ENCODE results near the gene CTSA.

- TF ChIP-seq POLR2A (IDR thresholded peaks at IDR 0.05; ENCODE audit: low read depth, low read length) (no peak), USF2 (IDR thresholded peaks at IDR 0.05; ENCODE audit: low read depth, low read length) (no peak), NFE2L2 (IDR thresholded peaks at IDR 0.05; ENCODE audit: low read depth, low read length) (no peak), CTCF (conservative IDR thresholded peaks at IDR 0.05; ENCODE audit: low read depth, low read length) (no peak), RCOR1 (IDR thresholded peaks at IDR 0.05; ENCODE audit: insufficient replicate concordance, low read length) (no peak)
Measured at GRCh38 chr20:45921337-45922189, 30.4 kb downstream of the CTSA start.
